ENCODE data around the gene SVEP1.
"Not testable (repeated sequence)": the region's sequence is repeated elsewhere in the genome, so short reads cannot be mapped to it uniquely, and the experiment has no call there.

The SVEP1 gene

GRCh38 chr9:110532908-110533665 lies 46.5 kb downstream of the SVEP1 start:
- in situ Hi-C loops (cut with MboI; ENCODE audit: low pct_unique_long_range_greater_than_20kb, low sequenced_read_pairs) = no loop called here

GRCh38 chr9:110531776-110532175 lies 47.8 kb downstream of the SVEP1 start:
- no peak for DNase-seq
- in situ Hi-C loops (cut with MboI; ENCODE audit: low pct_unique_long_range_greater_than_20kb, low sequenced_read_pairs) = no loop called here

More at GRCh38 chr9:110532908-110533665, 46.5 kb downstream of the SVEP1 start:
- no peak for DNase-seq

GRCh38 chr9:110531241-110531640 lies 48.3 kb downstream of the SVEP1 start:
- in situ Hi-C loops (cut with MboI; ENCODE audit: low pct_unique_long_range_greater_than_20kb, low sequenced_read_pairs) = not testable (repeated sequence)
- peak; percentile 4 for DNase-seq

GRCh38 chr9:110528645-110529044 lies 50.9 kb downstream of the SVEP1 start:
- in situ Hi-C loops (cut with MboI; ENCODE audit: low pct_unique_long_range_greater_than_20kb, low sequenced_read_pairs) = no loop called here
- DNase-seq = no peak

GRCh38 chr9:110526426-110526825 lies 53.1 kb downstream of the SVEP1 start:
- in situ Hi-C loops (cut with MboI; ENCODE audit: low pct_unique_long_range_greater_than_20kb, low sequenced_read_pairs) = no loop called here

GRCh38 chr9:110521206-110521605 lies 58.3 kb downstream of the SVEP1 start:
- in situ Hi-C loops (cut with MboI; ENCODE audit: low pct_unique_long_range_greater_than_20kb, low sequenced_read_pairs) = no loop called here
- no peak for DNase-seq

More at GRCh38 chr9:110526426-110526825, 53.1 kb downstream of the SVEP1 start:
- DNase-seq = no peak

- in situ Hi-C loops (cut with MboI; ENCODE audit: low pct_unique_long_range_greater_than_20kb, low sequenced_read_pairs) = no loop called here
- no peak for DNase-seq
These were observed 59.3 kb downstream of the SVEP1 start for GRCh38 chr9:110520120-110520701.

- no peak for DNase-seq
- in situ Hi-C loops (cut with MboI; ENCODE audit: low pct_unique_long_range_greater_than_20kb, low sequenced_read_pairs) = no loop called here
These were observed 62.1 kb downstream of the SVEP1 start for GRCh38 chr9:110517483-110517882.

- in situ Hi-C loops (cut with MboI; ENCODE audit: low pct_unique_long_range_greater_than_20kb, low sequenced_read_pairs) = no loop called here
- no peak for DNase-seq
These were observed 64.6 kb downstream of the SVEP1 start for GRCh38 chr9:110514897-110515296.

- in situ Hi-C loops (cut with MboI; ENCODE audit: low pct_unique_long_range_greater_than_20kb, low sequenced_read_pairs) = no loop called here
- DNase-seq = no peak
These were observed 66.7 kb downstream of the SVEP1 start for GRCh38 chr9:110512817-110513216.

GRCh38 chr9:110509792-110510191 lies 69.7 kb downstream of the SVEP1 start:
- in situ Hi-C loops (cut with MboI; ENCODE audit: low pct_unique_long_range_greater_than_20kb, low sequenced_read_pairs) = no loop called here
- DNase-seq = peak; percentile 18

- DNase-seq = no peak
- in situ Hi-C loops (cut with MboI; ENCODE audit: low pct_unique_long_range_greater_than_20kb, low sequenced_read_pairs) = no loop called here
These were observed 76.7 kb downstream of the SVEP1 start for GRCh38 chr9:110502842-110503241.

GRCh38 chr9:110499608-110500007 lies 79.9 kb downstream of the SVEP1 start:
- in situ Hi-C loops (cut with MboI; ENCODE audit: low pct_unique_long_range_greater_than_20kb, low sequenced_read_pairs) = no loop called here

GRCh38 chr9:110487196-110487595 lies 92.3 kb downstream of the SVEP1 start:
- in situ Hi-C loops (cut with MboI; ENCODE audit: low pct_unique_long_range_greater_than_20kb, low sequenced_read_pairs) = no loop called here
- DNase-seq = no peak

More at GRCh38 chr9:110499608-110500007, 79.9 kb downstream of the SVEP1 start:
- DNase-seq = no peak

- DNase-seq = no peak
- in situ Hi-C loops (cut with MboI; ENCODE audit: low pct_unique_long_range_greater_than_20kb, low sequenced_read_pairs) = no loop called here
These were observed 93.3 kb downstream of the SVEP1 start for GRCh38 chr9:110486218-110486617.

- no peak for DNase-seq
- in situ Hi-C loops (cut with MboI; ENCODE audit: low pct_unique_long_range_greater_than_20kb, low sequenced_read_pairs) = no loop called here
These were observed 100.1 kb downstream of the SVEP1 start for GRCh38 chr9:110479481-110479880.

GRCh38 chr9:110476251-110476650 lies 103.3 kb downstream of the SVEP1 start:
- in situ Hi-C loops (cut with MboI; ENCODE audit: low pct_unique_long_range_greater_than_20kb, low sequenced_read_pairs) = no loop called here
- no peak for DNase-seq

GRCh38 chr9:110472111-110472510 lies 107.4 kb downstream of the SVEP1 start:
- no peak for DNase-seq
- in situ Hi-C loops (cut with MboI; ENCODE audit: low pct_unique_long_range_greater_than_20kb, low sequenced_read_pairs) = no loop called here

GRCh38 chr9:110468950-110469349 lies 110.6 kb downstream of the SVEP1 start:
- in situ Hi-C loops (cut with MboI; ENCODE audit: low pct_unique_long_range_greater_than_20kb, low sequenced_read_pairs) = no loop called here
- no peak for DNase-seq

GRCh38 chr9:110465190-110465589 lies 114.4 kb downstream of the SVEP1 start:
- in situ Hi-C loops (cut with MboI; ENCODE audit: low pct_unique_long_range_greater_than_20kb, low sequenced_read_pairs) = no loop called here
- no peak for DNase-seq

GRCh38 chr9:110464321-110464720 lies 115.2 kb downstream of the SVEP1 start:
- DNase-seq = no peak
- in situ Hi-C loops (cut with MboI; ENCODE audit: low pct_unique_long_range_greater_than_20kb, low sequenced_read_pairs) = no loop called here

Data from KBM-7 (cell line).